ENCODE data around the gene BCAN. TPM values are rescaled to one million over a fixed set of nuclear protein-coding genes. Genes with fewer than 3 reads are reported as not detected.

BCAN gene
- total RNA-seq, 5 donors from 2014 or later (not counting 1 experiment from before 2014, with no cell fraction given), result not detected

DNA sequence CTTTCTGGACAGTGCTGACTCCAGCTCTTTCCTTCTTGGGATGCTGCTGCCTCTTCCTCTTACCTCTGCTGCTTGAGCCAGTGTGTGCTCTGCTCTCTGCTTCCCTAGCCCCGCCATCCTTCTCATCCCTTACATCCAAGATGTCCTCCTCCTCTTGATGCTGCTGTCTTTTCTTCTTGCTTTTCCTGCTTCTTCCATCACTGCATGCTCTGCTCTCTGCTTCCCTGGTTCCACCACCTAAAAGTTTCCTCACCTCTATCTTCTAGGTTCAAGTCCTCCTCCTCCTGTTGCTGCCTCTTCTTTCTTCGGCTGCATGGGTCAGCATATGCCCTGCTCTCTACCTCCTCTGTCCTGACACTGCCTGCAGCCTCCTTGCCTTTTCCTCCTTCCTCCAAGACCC lies 46.9 kb upstream of the BCAN start:
- Histone ChIP-seq H3K9me3 (no peaks in the 10 kb centered on the region), H3K27ac (ENCODE audit: low read length) (no peak overlapping the region), H3K4me1 (ENCODE audit: control insufficient read depth in 1 of 2, extremely low read depth in 1 of 2, insufficient read depth in 2 of 2, low read length in 2 of 2) (peaks cover 14 to 29% of the 10 kb centered on the region in 2 experiments), H3K36me3 (ENCODE audit: control insufficient read depth in 2 of 2, extremely low read depth in 1 of 2, insufficient read depth in 1 of 2, low read length in 1 of 2) (peaks cover 27 to 59% of the 10 kb centered on the region in 2 donors), H3K4me3 (ENCODE audit: control insufficient read depth in 1 of 2, extremely low read depth in 1 of 2, low read length in 1 of 2) (no peak overlapping the region), H3K27me3 (replicated peaks in 1 of 2; ENCODE audit: control insufficient read depth in 2 of 2, extremely low read depth in 1 of 2, insufficient read depth in 2 of 2, low read length in 1 of 2) (no peaks in the 10 kb centered on the region)
- no peaks in the 10 kb centered on the region for H3K9me3 Mint-ChIP-seq
- H3K4me3 Mint-ChIP-seq, result no peak overlapping the region
- H3K4me1 Mint-ChIP-seq, result peaks cover 19 to 33% (median 25%) of the 10 kb centered on the region in 3 donors
- no peak for ATAC-seq (replicated peaks in 1 of 4)
- H3K27ac Mint-ChIP-seq, result peak overlapping the region; percentile 3 to 23
- H3K27me3 Mint-ChIP-seq, result no peaks in the 10 kb centered on the region
- ChIA-PET POLR2A (no interaction called here), CTCF (interaction anchor here in 1 of 2 donors (1.1 to 1.7 kb wide), 2 partner anchors 9 to 10 kb away, joined by 6 read pairs; no protein-coding TSS in a partner anchor)
- H3K36me3 Mint-ChIP-seq, result peaks cover 25% of the 10 kb centered on the region
- 94% methylated on average over 2 of the region's 2 CpGs for WGBS (ENCODE audit: insufficient coverage)
- no peak for DNase-seq

DNA sequence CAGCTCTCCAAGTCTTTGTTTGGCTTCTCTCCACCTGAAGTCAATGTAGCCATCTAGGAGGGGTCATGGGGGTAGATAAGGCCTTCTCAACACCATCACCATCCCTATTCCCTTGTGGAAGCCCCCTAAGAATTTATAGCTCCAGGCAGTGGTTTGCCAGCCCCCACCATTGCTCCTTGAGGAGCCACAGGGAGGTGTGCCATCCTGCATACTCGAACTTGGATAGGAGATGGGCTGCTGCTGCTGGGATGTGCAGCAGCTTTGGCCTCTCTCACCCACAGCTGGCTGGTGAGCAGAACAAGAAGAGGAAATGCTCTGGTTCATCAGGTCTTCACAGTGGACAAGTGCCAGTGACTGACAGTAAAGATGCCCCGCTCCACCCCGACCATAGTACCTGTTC lies 45.5 kb upstream of the BCAN start:
- Histone ChIP-seq H3K27ac (ENCODE audit: low read length) (no peak overlapping the region), H3K27me3 (replicated peaks in 1 of 2; ENCODE audit: control insufficient read depth in 2 of 2, extremely low read depth in 1 of 2, insufficient read depth in 2 of 2, low read length in 1 of 2) (no peaks in the 10 kb centered on the region), H3K9me3 (no peaks in the 10 kb centered on the region), H3K4me1 (ENCODE audit: control insufficient read depth in 1 of 2, extremely low read depth in 1 of 2, insufficient read depth in 2 of 2, low read length in 2 of 2) (peaks cover 12 to 38% of the 10 kb centered on the region in 2 experiments), H3K4me3 (ENCODE audit: control insufficient read depth in 1 of 2, extremely low read depth in 1 of 2, low read length in 1 of 2) (no peak overlapping the region), H3K36me3 (ENCODE audit: control insufficient read depth in 2 of 2, extremely low read depth in 1 of 2, insufficient read depth in 1 of 2, low read length in 1 of 2) (peaks cover 27 to 59% of the 10 kb centered on the region in 2 donors)
- no peak for ATAC-seq (replicated peaks in 1 of 4)
- Mint-ChIP-seq H3K27ac (no peak overlapping the region), H3K9me3 (no peaks in the 10 kb centered on the region), H3K36me3 (peaks cover 25% of the 10 kb centered on the region), H3K4me3 (no peak overlapping the region), H3K27me3 (no peaks in the 10 kb centered on the region), H3K4me1 (peaks cover 30 to 37% (median 33%) of the 10 kb centered on the region in 3 donors)
- no peak for DNase-seq
- WGBS (ENCODE audit: insufficient coverage), result 88% methylated on average over 1 of the region's 3 CpGs
- ChIA-PET POLR2A (no interaction called here), CTCF (interaction anchor here (1.1 kb wide), 2 partner anchors 11 to 116 kb away, joined by 3 to 4 read pairs; no protein-coding TSS in a partner anchor)

DNA sequence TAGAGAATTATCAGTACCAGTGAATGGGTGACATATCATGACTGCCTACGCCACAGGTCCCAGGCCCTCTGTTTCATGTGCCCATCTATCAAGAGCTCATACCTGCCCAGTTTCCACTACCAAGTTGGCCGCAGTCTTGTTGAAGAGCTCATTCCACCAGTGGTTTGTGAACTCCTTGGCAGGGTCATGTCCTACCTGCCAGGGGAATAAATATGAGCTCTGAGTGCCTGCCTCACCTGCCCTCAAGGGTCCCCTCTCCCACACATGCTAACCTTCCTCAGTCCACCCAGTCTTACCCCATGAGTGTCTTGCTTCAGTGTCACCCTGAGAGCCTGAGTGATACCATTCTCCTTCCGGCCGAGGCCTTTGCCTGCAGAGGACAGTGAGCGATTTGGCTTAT lies 43.8 kb upstream of the BCAN start:
- Mint-ChIP-seq H3K9me3 (no peaks in the 10 kb centered on the region), H3K4me3 (no peak overlapping the region), H3K27me3 (no peaks in the 10 kb centered on the region), H3K4me1 (peaks cover 35 to 39% (median 37%) of the 10 kb centered on the region in 3 donors), H3K27ac (no peak overlapping the region), H3K36me3 (peaks cover 25% of the 10 kb centered on the region)
- no peaks in the 10 kb centered on the region for H3K9me3 ChIP-seq
- WGBS (ENCODE audit: insufficient coverage), result 100% methylated on average over 4 of the region's 5 CpGs
- no peaks in the 10 kb centered on the region for H3K27me3 ChIP-seq (replicated peaks in 1 of 2; ENCODE audit: control insufficient read depth in 2 of 2, extremely low read depth in 1 of 2, insufficient read depth in 2 of 2, low read length in 1 of 2)
- POLR2A ChIA-PET, result interaction anchor here in 1 of 2 donors (0.6 kb wide), 1 partner anchor 1237 kb away, joined by 14 read pairs; no protein-coding TSS in a partner anchor
- H3K36me3 ChIP-seq (ENCODE audit: control insufficient read depth in 2 of 2, extremely low read depth in 1 of 2, insufficient read depth in 1 of 2, low read length in 1 of 2), result peaks cover 27 to 55% of the 10 kb centered on the region in 2 donors
- DNase-seq (no peak), ATAC-seq (replicated peaks in 1 of 4) (no peak)
- H3K4me3 ChIP-seq (ENCODE audit: control insufficient read depth in 1 of 2, extremely low read depth in 1 of 2, low read length in 1 of 2), result no peak overlapping the region
- peaks cover 12 to 37% of the 10 kb centered on the region in 2 experiments for H3K4me1 ChIP-seq (ENCODE audit: control insufficient read depth in 1 of 2, extremely low read depth in 1 of 2, insufficient read depth in 2 of 2, low read length in 2 of 2)
- CTCF ChIA-PET, result interaction anchor here in 1 of 2 donors (0.7 kb wide), 1 partner anchor 13 kb away, joined by 3 read pairs; no protein-coding TSS in a partner anchor
- H3K27ac ChIP-seq (ENCODE audit: low read length), result no peak overlapping the region

DNA sequence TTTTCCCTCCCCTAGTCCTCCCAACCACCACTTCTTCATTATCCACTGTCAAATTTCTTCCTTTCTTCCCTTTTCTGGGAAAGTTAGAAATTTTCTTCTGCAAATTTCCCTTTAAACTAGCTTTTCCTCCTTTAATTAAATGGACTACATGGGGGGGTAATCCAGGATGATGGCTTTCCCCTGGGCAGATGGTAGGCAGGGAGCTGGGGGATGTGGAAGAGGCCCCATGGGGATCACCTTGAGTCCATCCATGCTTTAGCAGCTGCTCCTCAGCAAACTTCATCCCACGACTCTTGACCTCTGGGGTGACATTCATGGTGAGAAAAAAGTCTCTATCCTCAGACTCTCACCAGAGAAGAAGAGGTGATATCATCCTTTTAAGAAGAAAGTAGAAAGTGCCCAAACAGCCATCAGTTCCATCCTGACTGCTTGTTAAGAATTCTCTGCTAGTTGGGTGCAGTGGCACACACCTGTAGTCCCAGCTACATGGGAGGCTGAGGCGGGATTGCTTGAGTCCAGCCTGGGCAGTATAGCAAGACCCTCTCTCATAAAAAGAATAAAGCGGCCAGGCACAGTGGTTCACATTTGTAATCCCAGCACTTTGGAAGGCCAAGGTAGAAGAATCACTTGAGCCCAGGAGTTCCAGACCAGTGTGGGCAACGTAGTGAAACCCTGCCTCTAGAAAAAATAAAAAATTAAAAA lies 43.0 kb upstream of the BCAN start:
- DNase-seq, result no peak
- H3K9me3 ChIP-seq, result no peaks in the 10 kb centered on the region
- peaks cover 25% of the 10 kb centered on the region for H3K36me3 Mint-ChIP-seq
- ChIA-PET CTCF (interaction anchor here (0.6 to 1.6 kb wide), 3 partner anchors 10 to 139 kb away, joined by 3 to 4 read pairs (median 4); no protein-coding TSS in a partner anchor), POLR2A (no interaction called here)
- H3K4me1 ChIP-seq (ENCODE audit: control insufficient read depth in 1 of 2, extremely low read depth in 1 of 2, insufficient read depth in 2 of 2, low read length in 2 of 2), result peaks cover 12 to 33% of the 10 kb centered on the region in 2 experiments
- H3K9me3 Mint-ChIP-seq, result no peaks in the 10 kb centered on the region
- H3K36me3 ChIP-seq (ENCODE audit: control insufficient read depth in 2 of 2, extremely low read depth in 1 of 2, insufficient read depth in 1 of 2, low read length in 1 of 2), result peaks cover 24 to 48% of the 10 kb centered on the region in 2 donors
- H3K27ac ChIP-seq (ENCODE audit: low read length), result no peak overlapping the region
- no peaks in the 10 kb centered on the region for H3K27me3 ChIP-seq (replicated peaks in 1 of 2; ENCODE audit: control insufficient read depth in 2 of 2, extremely low read depth in 1 of 2, insufficient read depth in 2 of 2, low read length in 1 of 2)
- no CpG with 5 or more reads among the region's 4 CpGs for WGBS (ENCODE audit: insufficient coverage)
- H3K4me1 Mint-ChIP-seq, result peaks cover 35 to 38% (median 37%) of the 10 kb centered on the region in 3 donors
- H3K4me3 ChIP-seq (ENCODE audit: control insufficient read depth in 1 of 2, extremely low read depth in 1 of 2, low read length in 1 of 2), result no peak overlapping the region
- no peak overlapping the region for H3K27ac Mint-ChIP-seq
- H3K4me3 Mint-ChIP-seq, result no peak overlapping the region
- no peaks in the 10 kb centered on the region for H3K27me3 Mint-ChIP-seq
- ATAC-seq (replicated peaks in 1 of 4), result no peak

DNA sequence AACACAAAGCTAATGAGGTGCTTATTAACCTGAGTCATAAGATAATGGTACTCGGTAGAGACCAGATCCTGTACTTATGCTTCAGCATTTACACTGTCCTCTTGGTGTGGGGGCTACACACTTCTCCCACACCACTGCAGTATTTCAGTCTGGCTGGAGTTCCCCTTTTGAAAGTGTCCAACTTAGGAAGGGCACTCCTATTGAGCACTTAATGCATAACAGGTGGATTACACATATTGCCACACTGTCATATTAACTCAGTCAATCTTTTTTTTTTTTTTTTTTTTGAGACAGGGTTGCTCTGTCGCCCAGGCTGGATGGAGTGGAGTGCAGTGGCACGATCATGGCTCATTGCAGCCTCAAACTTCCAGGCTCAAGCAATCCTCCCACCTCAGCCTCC lies 42.1 kb upstream of the BCAN start:
- ChIA-PET CTCF (interaction anchor here in 1 of 2 donors (1.6 kb wide), 1 partner anchor 9 kb away, joined by 4 read pairs; no protein-coding TSS in a partner anchor), POLR2A (no interaction called here)
- Histone ChIP-seq H3K36me3 (ENCODE audit: control insufficient read depth in 2 of 2, extremely low read depth in 1 of 2, insufficient read depth in 1 of 2, low read length in 1 of 2) (peaks cover 18 to 41% of the 10 kb centered on the region in 2 donors), H3K9me3 (no peaks in the 10 kb centered on the region), H3K4me3 (ENCODE audit: control insufficient read depth in 1 of 2, extremely low read depth in 1 of 2, low read length in 1 of 2) (no peak overlapping the region), H3K27ac (ENCODE audit: low read length) (peak overlapping the region; percentile 49), H3K27me3 (replicated peaks in 1 of 2; ENCODE audit: control insufficient read depth in 2 of 2, extremely low read depth in 1 of 2, insufficient read depth in 2 of 2, low read length in 1 of 2) (no peaks in the 10 kb centered on the region), H3K4me1 (ENCODE audit: control insufficient read depth in 1 of 2, extremely low read depth in 1 of 2, insufficient read depth in 2 of 2, low read length in 2 of 2) (peaks cover 12 to 33% of the 10 kb centered on the region in 2 experiments)
- WGBS (ENCODE audit: insufficient coverage), result 20% methylated on average over 1 of the region's 3 CpGs
- Mint-ChIP-seq H3K27me3 (no peaks in the 10 kb centered on the region), H3K9me3 (no peaks in the 10 kb centered on the region), H3K4me1 (peaks cover 35 to 38% (median 35%) of the 10 kb centered on the region in 3 donors), H3K4me3 (peak overlapping the region in 2 of 3 donors; percentile 79 to 99), H3K36me3 (peaks cover 25% of the 10 kb centered on the region), H3K27ac (peak overlapping the region in 1 of 2 donors; percentile 36)
- DNase-seq (peak in 1 of 35 experiments; percentile 59), ATAC-seq (replicated peaks in 1 of 4) (peak in 1 of 4 experiments; percentile 64)

DNA sequence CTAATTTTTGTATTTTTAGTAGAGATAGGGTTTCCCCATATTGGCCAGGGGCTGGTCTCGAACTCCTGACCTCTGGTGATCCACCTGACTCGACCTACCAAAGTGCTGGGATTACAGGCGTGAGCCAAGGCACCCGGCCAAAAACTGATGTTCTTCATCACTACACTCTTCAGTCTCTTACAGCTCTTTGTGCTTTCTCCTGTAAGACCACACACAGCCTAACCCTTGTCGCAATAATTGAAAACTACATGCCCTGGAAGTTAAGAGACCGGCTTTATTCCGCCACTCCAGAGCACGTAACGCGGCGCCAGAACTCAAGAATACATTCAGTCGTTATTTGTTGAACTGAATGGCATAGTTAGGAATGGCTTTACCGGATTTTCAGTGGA lies 41.2 kb upstream of the BCAN start:
- H3K27ac ChIP-seq (ENCODE audit: low read length), result peak overlapping the region; percentile 77
- Mint-ChIP-seq H3K4me1 (peaks cover 26 to 35% (median 35%) of the 10 kb centered on the region in 3 donors), H3K9me3 (no peaks in the 10 kb centered on the region), H3K4me3 (peak overlapping the region; percentile 79 to 100 (median 99)), H3K27me3 (no peaks in the 10 kb centered on the region), H3K27ac (peak overlapping the region; percentile 93 to 97), H3K36me3 (peaks cover 17% of the 10 kb centered on the region)
- peaks cover 12 to 33% of the 10 kb centered on the region in 2 experiments for H3K4me1 ChIP-seq (ENCODE audit: control insufficient read depth in 1 of 2, extremely low read depth in 1 of 2, insufficient read depth in 2 of 2, low read length in 2 of 2)
- peaks cover 10 to 32% of the 10 kb centered on the region in 2 donors for H3K36me3 ChIP-seq (ENCODE audit: control insufficient read depth in 2 of 2, extremely low read depth in 1 of 2, insufficient read depth in 1 of 2, low read length in 1 of 2)
- peak overlapping the region; percentile 96 to 99 for H3K4me3 ChIP-seq (ENCODE audit: control insufficient read depth in 1 of 2, extremely low read depth in 1 of 2, low read length in 1 of 2)
- peak in 3 of 4 experiments; percentile 6 to 24 (median 9) for ATAC-seq (replicated peaks in 1 of 4)
- DNase-seq, result no peak
- ChIA-PET POLR2A (interaction anchor here in 1 of 2 donors (0.6 kb wide), 1 partner anchor 100 kb away, joined by 5 read pairs; no protein-coding TSS in a partner anchor), CTCF (interaction anchor here in 1 of 2 donors (0.6 to 1.2 kb wide), 2 partner anchors 13 to 99 kb away, joined by 3 read pairs; no protein-coding TSS in a partner anchor)
- H3K27me3 ChIP-seq (replicated peaks in 1 of 2; ENCODE audit: control insufficient read depth in 2 of 2, extremely low read depth in 1 of 2, insufficient read depth in 2 of 2, low read length in 1 of 2), result no peaks in the 10 kb centered on the region
- WGBS (ENCODE audit: insufficient coverage), result 4% methylated on average over 12 of the region's 13 CpGs
- H3K9me3 ChIP-seq, result no peaks in the 10 kb centered on the region

Data from T-cell (primary cell).